Uterus (tissue), 4 donors: ENCODE results near the gene BICDL2. TPM values are rescaled to one million over a fixed set of nuclear protein-coding genes. Genes with fewer than 3 reads are reported as not detected.

Experiments
- DNase-seq, 2 donors: peaks; one replicate each; pipeline ENCODE4 v3.0.0-alpha.2; 2019 to 2020
- H3K27ac ChIP-seq, 2 donors: fragments of 200-600 bp; sonication (generic); 1 replicate in 1 of 2; 2 replicates in 1 of 2; pipeline ENCODE4 v1.5.1; 2016 to 2018
- H3K27me3 ChIP-seq, 2 donors: fragments of 200-600 bp; sonication (generic); one replicate each; pipeline ENCODE4 v1.5.1; 2018 to 2019; ENCODE audit warnings: control low read depth in 1 of 2
- H3K36me3 ChIP-seq, 2 donors: fragments of 200-600 bp; sonication (generic); one replicate each; pipeline ENCODE4 v1.5.1; 2019; ENCODE audit warnings: control low read depth in 1 of 2
- H3K4me1 ChIP-seq, 2 donors: fragments of 200-600 bp; sonication (generic); one replicate each; pipeline ENCODE4 v1.5.1; 2018 to 2019; ENCODE audit warnings: control low read depth in 1 of 2
- H3K4me3 ChIP-seq, 2 donors: fragments of 200-600 bp; sonication (generic); 1 replicate in 1 of 2; 2 replicates in 1 of 2; pipeline ENCODE4 v1.5.1; 2018 to 2019; ENCODE audit warnings: mild to moderate bottlenecking in 1 of 2
- H3K9me3 ChIP-seq, 2 donors: fragments of 200-600 bp; sonication (generic); one replicate each; pipeline ENCODE4 v1.5.1; 2019; ENCODE audit warnings: control low read depth in 1 of 2
- CTCF ChIP-seq, 4 experiments: fragments of 200-600 bp in 2 of 4; fragments of 450-650 bp in 2 of 4; sonication (generic) in 2 of 4; IDR thresholded peaks; one replicate each; pipeline ENCODE4 v1.5.1; 2016 to 2019; ENCODE audit warnings: antibody characterized with exemption in 4 of 4, mild to moderate bottlenecking in 2 of 4, moderate library complexity in 1 of 4
- POLR2A ChIP-seq, 2 donors: fragments of 450-650 bp; IDR thresholded peaks; one replicate each; pipeline ENCODE4 v1.6.1; 2016; ENCODE audit warnings: antibody characterized with exemption in 2 of 2, mild to moderate bottlenecking in 1 of 2, moderate library complexity in 1 of 2
- intact Hi-C: fragments of 100-400 bp; cut with DNase I; formaldehyde crosslinking; loops from one replicate; pipeline ENCODE4 v1.15.1; 2023; ENCODE audit warnings: low total_unique reads
- total RNA-seq, 4 donors: library from RNA; depleted of rRNA in 3 of 4; stranded (reverse); fragments of >200 nt in 3 of 4; gene quantifications; one replicate each; pipeline versions ENCODE4 v1.1.0 to v1.2.4, GENCODE V29; 2014 to 2023
- donor health status: DM: yes; HTN: yes; CAD: no.

Gene BICDL2
- total RNA-seq, 4 donors from 2014 or later, result 0.26 to 1.9 (median 0.29) TPM; not detected in 1

DNA sequence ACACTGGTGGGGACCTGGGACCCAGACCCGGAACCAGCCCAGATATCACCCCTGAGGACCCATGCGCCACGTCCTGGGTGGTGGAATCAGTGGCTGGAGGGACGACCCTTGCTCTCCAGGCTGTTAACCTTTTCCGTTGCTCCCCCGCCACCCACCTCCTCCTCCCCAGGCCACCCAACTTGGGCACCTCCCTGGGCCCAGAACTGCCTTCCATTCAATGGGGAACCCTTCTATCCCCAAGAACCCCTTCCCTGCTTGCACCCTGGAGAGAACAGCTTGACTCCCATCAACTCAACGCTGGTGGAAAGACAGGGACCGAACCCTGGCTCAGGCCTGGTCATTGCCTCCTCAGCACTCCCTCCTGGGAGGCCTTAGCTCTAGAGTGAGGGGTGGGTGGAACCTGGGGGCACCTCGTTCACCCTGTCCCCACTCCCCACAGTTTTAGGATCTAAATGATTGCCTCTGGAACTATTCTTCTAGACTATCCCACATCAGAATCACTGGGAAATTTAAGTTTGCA, 23.0 kb upstream of the BICDL2 start:
- Histone ChIP-seq H3K27me3 (no peaks in the 10 kb centered on the region), H3K4me1 (peaks cover 0 to 10% of the 10 kb centered on the region in 2 donors), H3K4me3 (peak overlapping the region; percentile 30 to 65), H3K27ac (peak overlapping the region; percentile 58 to 65), H3K9me3 (no peaks in the 10 kb centered on the region), H3K36me3 (no peaks in the 10 kb centered on the region)
- no peak for DNase-seq
- TF ChIP-seq CTCF (IDR thresholded peaks at IDR 0.05) (no peak), POLR2A (IDR thresholded peaks at IDR 0.05) (no peak)
- intact Hi-C loops, result loop anchor here (5.0 kb wide), 1 partner anchor 108 kb away; no protein-coding TSS in a partner anchor

DNA sequence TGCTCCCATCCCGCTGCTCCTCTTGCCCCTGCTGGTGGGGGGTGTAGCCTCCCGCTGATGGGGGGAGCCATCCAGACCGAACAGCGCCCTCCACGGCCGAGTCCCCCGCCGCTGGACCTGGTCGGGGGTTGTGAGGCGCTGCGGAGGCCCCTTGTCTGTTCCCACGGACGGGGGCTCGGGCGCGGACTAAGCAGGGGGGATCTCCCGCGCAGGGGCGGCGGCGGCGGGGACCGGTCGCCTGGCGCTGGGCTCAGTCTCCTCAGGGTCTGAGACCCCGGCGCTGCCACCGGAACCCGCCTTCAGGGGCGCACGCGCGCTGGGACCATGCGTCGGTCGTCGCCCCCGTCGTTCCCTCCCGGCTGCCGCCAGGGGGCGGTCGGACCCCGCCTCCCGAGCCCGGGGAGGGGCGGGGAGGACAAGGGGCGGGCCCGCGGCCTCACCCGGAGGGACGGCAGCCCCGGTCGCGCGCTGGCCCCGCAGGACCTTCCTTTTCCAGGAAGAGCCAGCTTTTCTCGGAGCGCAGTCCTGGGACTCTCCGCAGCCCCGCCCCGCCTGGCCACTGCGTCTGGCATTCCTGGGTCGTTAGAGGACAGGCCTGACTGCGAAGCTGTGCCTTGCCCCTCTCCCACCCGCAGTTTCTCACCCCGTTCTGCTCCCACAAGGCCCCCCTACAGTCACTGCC, 22.4 kb upstream of the BICDL2 start:
- H3K27ac ChIP-seq, result peak overlapping the region; percentile 58 to 85
- no peaks in the 10 kb centered on the region for H3K9me3 ChIP-seq
- peak; percentile 78 to 98 (median 98) for TF ChIP-seq CTCF (IDR thresholded peaks at IDR 0.05)
- TF ChIP-seq POLR2A (IDR thresholded peaks at IDR 0.05), result peak in 1 of 2 donors; percentile 51
- DNase-seq, result peak; percentile 72 to 86
- H3K4me1 ChIP-seq, result peaks cover 0 to 10% of the 10 kb centered on the region in 2 donors
- H3K4me3 ChIP-seq, result peak overlapping the region; percentile 65 to 91
- intact Hi-C loops, result loop anchor here (5.0 kb wide), 1 partner anchor 108 kb away; no protein-coding TSS in a partner anchor
- H3K27me3 ChIP-seq, result no peaks in the 10 kb centered on the region
- no peaks in the 10 kb centered on the region for H3K36me3 ChIP-seq

- Histone ChIP-seq H3K36me3 (no peaks in the 10 kb centered on the region), H3K27me3 (no peaks in the 10 kb centered on the region), H3K4me1 (peaks cover 0 to 10% of the 10 kb centered on the region in 2 donors), H3K27ac (peak overlapping the region; percentile 49 to 85), H3K4me3 (peak overlapping the region; percentile 65 to 91), H3K9me3 (no peaks in the 10 kb centered on the region)
- intact Hi-C loops, result loop anchor here (5.0 kb wide), 1 partner anchor 109 kb away; no protein-coding TSS in a partner anchor
- peak in 1 of 2 donors; percentile 41 for DNase-seq
- TF ChIP-seq POLR2A (IDR thresholded peaks at IDR 0.05) (no peak), CTCF (IDR thresholded peaks at IDR 0.05) (no peak)
These were observed 21.6 kb upstream of the BICDL2 start for GRCh38 chr16:3058139-3059030.

DNA sequence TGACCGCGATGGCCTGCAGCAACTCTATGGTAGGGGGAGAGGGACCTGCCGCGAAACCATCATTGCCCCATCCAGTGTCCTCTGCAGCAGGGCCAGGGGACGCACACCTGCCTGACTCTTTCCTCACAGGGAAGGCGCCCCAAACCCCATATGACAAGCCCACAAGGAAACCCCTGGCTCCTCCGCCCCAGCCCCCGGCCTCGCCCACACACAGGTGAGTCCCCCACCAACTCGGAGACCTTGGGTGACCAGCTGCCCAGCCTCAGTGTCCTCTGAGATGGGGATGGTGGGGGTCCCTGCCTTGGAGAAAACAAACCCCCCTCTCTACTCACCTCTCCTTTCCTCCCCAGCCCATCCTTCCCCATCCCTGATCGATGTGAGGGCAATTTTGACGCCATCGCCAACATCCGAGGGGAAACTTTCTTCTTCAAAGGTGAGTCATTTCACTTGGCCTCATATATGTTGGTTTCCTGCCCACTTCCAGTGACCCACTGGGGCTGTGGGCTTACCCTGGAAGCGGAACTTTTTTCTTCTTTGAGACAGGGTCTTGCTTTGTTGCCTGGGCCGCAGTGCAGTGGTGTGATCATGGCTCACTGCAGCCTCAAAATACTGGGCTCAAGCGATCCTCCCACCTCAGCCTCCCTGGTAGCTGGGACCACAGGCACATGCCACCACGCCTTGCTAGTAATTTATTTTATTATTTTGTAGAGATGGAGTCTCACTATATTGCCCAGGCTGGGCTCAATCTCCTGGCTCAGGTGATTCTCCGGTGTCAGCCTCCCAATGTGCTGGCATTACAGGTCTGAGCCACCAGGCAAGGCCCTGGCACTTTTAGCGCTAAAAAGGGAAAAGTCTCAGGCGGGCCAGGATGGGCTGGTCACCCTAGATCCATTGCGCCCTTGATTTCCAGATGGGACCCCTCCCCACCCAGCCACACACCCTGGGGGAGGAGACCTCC, 20.7 kb upstream of the BICDL2 start:
- intact Hi-C loops, result loop anchor here (5.0 kb wide), 1 partner anchor 110 kb away; no protein-coding TSS in a partner anchor
- TF ChIP-seq POLR2A (IDR thresholded peaks at IDR 0.05), result no peak
- no peak for TF ChIP-seq CTCF (IDR thresholded peaks at IDR 0.05)
- H3K9me3 ChIP-seq, result no peaks in the 10 kb centered on the region
- no peaks in the 10 kb centered on the region for H3K27me3 ChIP-seq
- H3K36me3 ChIP-seq, result no peaks in the 10 kb centered on the region
- no peak overlapping the region for H3K27ac ChIP-seq
- peaks cover 0 to 10% of the 10 kb centered on the region in 2 donors for H3K4me1 ChIP-seq
- no peak for DNase-seq
- H3K4me3 ChIP-seq, result peak overlapping the region in 1 of 2 donors; percentile 65
